Stimulated activated CD8-positive, alpha-beta memory T cell treated with anti-CD3 and anti-CD28 coated beads, Interleukin-4, amount 100 ng/mL, for 24 hours (primary cell): Measurements from ENCODE around the gene CHRDL1.
"Not testable (repeated sequence)": the region's sequence is repeated elsewhere in the genome, so short reads cannot be mapped to it uniquely, and the experiment has no call there.

ENCODE experiments used
- DNase-seq: peaks from one replicate; pipeline ENCODE4 v3.0.0-alpha.2; 2020; ENCODE audit warnings: low read depth

The CHRDL1 gene

GRCh38 chrX:110795645-110796406 is at the start of gene CHRDL1:
TSS of gene CHRDL1 (minus strand) at chrX:110795817. CDS start at chrX:110792181, 3,636 bp downstream.
- no peak for DNase-seq

GRCh38 chrX:110836982-110837381 is 41.4 kb upstream of the CHRDL1 start:
- DNase-seq: no peak

- DNase-seq: no peak
These were observed 40.8 kb upstream of the CHRDL1 start for GRCh38 chrX:110836451-110836850.

- DNase-seq: no peak
These were observed 40.4 kb upstream of the CHRDL1 start for GRCh38 chrX:110836001-110836400.

- no peak for DNase-seq
These were observed 30.4 kb upstream of the CHRDL1 start for GRCh38 chrX:110825972-110826371.

GRCh38 chrX:110816543-110816942 is 20.9 kb upstream of the CHRDL1 start:
- DNase-seq: not testable (repeated sequence)

- DNase-seq: no peak
These were observed 10.5 kb upstream of the CHRDL1 start for GRCh38 chrX:110806145-110806544.

GRCh38 chrX:110805303-110805702 is 9.7 kb upstream of the CHRDL1 start:
- no peak for DNase-seq

GRCh38 chrX:110804446-110804845 is 8.8 kb upstream of the CHRDL1 start:
- no peak for DNase-seq

- DNase-seq: no peak
These were observed 7.9 kb upstream of the CHRDL1 start for GRCh38 chrX:110803506-110803905.

- no peak for DNase-seq
These were observed 735 bp upstream of the CHRDL1 start for GRCh38 chrX:110796407-110796697.

- no peak for DNase-seq
These were observed 1.0 kb downstream of the CHRDL1 start for GRCh38 chrX:110794601-110795000.

GRCh38 chrX:110791071-110791470 is 4.5 kb downstream of the CHRDL1 start:
- no peak for DNase-seq

- DNase-seq: no peak
These were observed 9.1 kb downstream of the CHRDL1 start for GRCh38 chrX:110786486-110786885.

- DNase-seq: no peak
These were observed 35.8 kb downstream of the CHRDL1 start for GRCh38 chrX:110759785-110760184.

GRCh38 chrX:110758781-110759422 is 36.7 kb downstream of the CHRDL1 start:
- DNase-seq: no peak

- DNase-seq: no peak
These were observed 40.0 kb downstream of the CHRDL1 start for GRCh38 chrX:110755611-110756010.

GRCh38 chrX:110755061-110755460 is 40.6 kb downstream of the CHRDL1 start:
- DNase-seq: no peak

- DNase-seq: no peak
These were observed 45.0 kb downstream of the CHRDL1 start for GRCh38 chrX:110750526-110751189.

- DNase-seq: no peak
These were observed 47.3 kb downstream of the CHRDL1 start for GRCh38 chrX:110748256-110748806.

- no peak for DNase-seq
These were observed 49.6 kb downstream of the CHRDL1 start for GRCh38 chrX:110746014-110746413.

- DNase-seq: no peak
These were observed 50.3 kb downstream of the CHRDL1 start for GRCh38 chrX:110745288-110745687.
